Uterus (tissue), 2 donors: Measurements from ENCODE around the gene COL4A4.

ENCODE experiments used
- CTCF ChIP-seq, 4 experiments: fragments of 200-600 bp in 2 of 4; fragments of 450-650 bp in 2 of 4; sonication (generic) in 2 of 4; IDR thresholded peaks; one replicate each; pipeline ENCODE4 v1.5.1; 2016 to 2019; ENCODE audit warnings: antibody characterized with exemption in 4 of 4, mild to moderate bottlenecking in 2 of 4, moderate library complexity in 1 of 4
- POLR2A ChIP-seq, 2 donors: fragments of 450-650 bp; IDR thresholded peaks; one replicate each; pipeline ENCODE4 v1.6.1; 2016; ENCODE audit warnings: antibody characterized with exemption in 2 of 2, mild to moderate bottlenecking in 1 of 2, moderate library complexity in 1 of 2

GRCh38 chr2:227004482-227004881, 159.5 kb downstream of the COL4A4 start:
- TF ChIP-seq CTCF (IDR thresholded peaks at IDR 0.05) (no peak), POLR2A (IDR thresholded peaks at IDR 0.05) (no peak)
